ENCODE data around the gene HEBP2. TPM values are rescaled to one million over a fixed set of nuclear protein-coding genes. Genes with fewer than 3 reads are reported as not detected.

HEBP2 gene
- total and polyA plus RNA-seq, 2 of the 13 experiments (the other 11 are each of a cell fraction or from before 2014, with no cell fraction given), result 16.0 to 72.8 TPM

- TF ChIP-seq CENPBD1 (CRISPR knock-in tag; IDR thresholded peaks at IDR 0.05; ENCODE audit: borderline replicate concordance, low read depth), result no peak; the same call in 1 of the 2 replicates
- peak; percentile 70; the same call in 1 of the 2 replicates for TF ChIP-seq DPF2 (CRISPR knock-in tag; IDR thresholded peaks at IDR 0.05; ENCODE audit: borderline replicate concordance, low read depth)
- TF ChIP-seq GATAD1 (CRISPR knock-in tag; IDR thresholded peaks at IDR 0.05), result peak; percentile 71
- TF ChIP-seq ZBTB33 (CRISPR knock-in tag; IDR thresholded peaks at IDR 0.05), result peak; percentile 42; the same call in 1 of the 2 replicates
- peak; percentile 89; the same call in 1 of the 2 replicates for TF ChIP-seq PAWR (CRISPR knock-in tag; IDR thresholded peaks at IDR 0.05; ENCODE audit: borderline replicate concordance)
- no peak for TF ChIP-seq MTF2 (CRISPR knock-in tag; IDR thresholded peaks at IDR 0.05; ENCODE audit: borderline replicate concordance)
- no peak; the same call in 1 of the 2 replicates for TF ChIP-seq ELK4 (CRISPR knock-in tag; IDR thresholded peaks at IDR 0.05; ENCODE audit: borderline replicate concordance)
- peak; percentile 86 for TF ChIP-seq ZNF264 (CRISPR knock-in tag; IDR thresholded peaks at IDR 0.05)
- no peak for TF ChIP-seq KDM1A (CRISPR knock-in tag; IDR thresholded peaks at IDR 0.05)
- TF ChIP-seq TMF1 (CRISPR knock-in tag; IDR thresholded peaks at IDR 0.05; ENCODE audit: low read depth), result peak; percentile 89
- TF ChIP-seq HINFP (CRISPR knock-in tag; IDR thresholded peaks at IDR 0.05; ENCODE audit: low read depth), result no peak
- TF ChIP-seq ZBTB7B (CRISPR knock-in tag; IDR thresholded peaks at IDR 0.05), result peak; percentile 96
- TF ChIP-seq ZNF180 (CRISPR knock-in tag; IDR thresholded peaks at IDR 0.05; ENCODE audit: borderline replicate concordance, low read depth), result no peak
- TF ChIP-seq GMEB1 (CRISPR knock-in tag; IDR thresholded peaks at IDR 0.05; ENCODE audit: borderline replicate concordance), result peak; percentile 75
- no peak for TF ChIP-seq SP1 (IDR thresholded peaks at IDR 0.05)
- TF ChIP-seq SP1 (CRISPR knock-in tag; IDR thresholded peaks at IDR 0.05), result peak; percentile 66
- no peak for TF ChIP-seq FOXA1 (IDR thresholded peaks at IDR 0.05)
- TF ChIP-seq FOXA1 (CRISPR knock-in tag; IDR thresholded peaks at IDR 0.05), result peak; percentile 52
- no peak for TF ChIP-seq THYN1 (CRISPR knock-in tag; IDR thresholded peaks at IDR 0.05; ENCODE audit: borderline replicate concordance, low read depth)
- no peak for TF ChIP-seq ZBTB39 (CRISPR knock-in tag; IDR thresholded peaks at IDR 0.05)
These were observed at the start of gene HEBP2 (continued) for GRCh38 chr6:138403801-138404665.
